Measurements from ENCODE around the gene LMF1.

The LMF1 gene

GRCh38 chr16:923184-923583 lies 47.6 kb downstream of the LMF1 start:
- TF ChIP-seq CTCF (IDR thresholded peaks at IDR 0.05; ENCODE audit: low read depth, low read length, missing control alignments): no peak
- DNase-seq (ENCODE audit: low read depth): no peak
- no peak overlapping the region for H3K4me3 ChIP-seq (ENCODE audit: low read depth, low read length)

DNA sequence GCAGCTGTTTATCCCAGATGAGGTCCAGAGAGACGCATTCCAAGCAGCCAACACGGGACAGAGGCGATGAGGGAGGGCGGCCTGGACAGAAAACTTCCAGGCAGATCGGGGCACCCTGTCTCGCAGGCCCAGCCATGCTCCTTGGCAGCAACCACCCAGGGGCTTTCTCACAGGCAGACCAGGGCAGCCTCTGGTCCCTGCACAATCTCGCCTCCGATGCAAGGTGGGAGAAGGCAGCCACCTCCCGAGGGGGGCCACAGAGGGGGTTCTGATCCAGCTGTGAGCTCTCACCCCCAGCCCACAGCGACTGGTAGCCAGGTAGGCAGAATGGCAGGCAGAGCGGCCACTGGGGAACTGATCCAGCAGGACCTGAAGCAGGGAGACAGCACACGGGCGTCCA lies 48.7 kb downstream of the LMF1 start:
- no peak for TF ChIP-seq CTCF (IDR thresholded peaks at IDR 0.05; ENCODE audit: low read depth, low read length, missing control alignments)
- no peak for DNase-seq (ENCODE audit: low read depth)
- no peak overlapping the region for H3K4me3 ChIP-seq (ENCODE audit: low read depth, low read length)

- DNase-seq (ENCODE audit: low read depth): no peak
- no peak for TF ChIP-seq CTCF (IDR thresholded peaks at IDR 0.05; ENCODE audit: low read depth, low read length, missing control alignments)
Observed at GRCh38 chr16:921321-921905, 49.4 kb downstream of the LMF1 start.

GRCh38 chr16:920717-921116 lies 50.1 kb downstream of the LMF1 start:
- no peak for TF ChIP-seq CTCF (IDR thresholded peaks at IDR 0.05; ENCODE audit: low read depth, low read length, missing control alignments)
- no peak overlapping the region for H3K4me3 ChIP-seq (ENCODE audit: low read depth, low read length)
- DNase-seq (ENCODE audit: low read depth): no peak

More at GRCh38 chr16:921321-921905, 49.4 kb downstream of the LMF1 start:
- no peak overlapping the region for H3K4me3 ChIP-seq (ENCODE audit: low read depth, low read length)

DNA sequence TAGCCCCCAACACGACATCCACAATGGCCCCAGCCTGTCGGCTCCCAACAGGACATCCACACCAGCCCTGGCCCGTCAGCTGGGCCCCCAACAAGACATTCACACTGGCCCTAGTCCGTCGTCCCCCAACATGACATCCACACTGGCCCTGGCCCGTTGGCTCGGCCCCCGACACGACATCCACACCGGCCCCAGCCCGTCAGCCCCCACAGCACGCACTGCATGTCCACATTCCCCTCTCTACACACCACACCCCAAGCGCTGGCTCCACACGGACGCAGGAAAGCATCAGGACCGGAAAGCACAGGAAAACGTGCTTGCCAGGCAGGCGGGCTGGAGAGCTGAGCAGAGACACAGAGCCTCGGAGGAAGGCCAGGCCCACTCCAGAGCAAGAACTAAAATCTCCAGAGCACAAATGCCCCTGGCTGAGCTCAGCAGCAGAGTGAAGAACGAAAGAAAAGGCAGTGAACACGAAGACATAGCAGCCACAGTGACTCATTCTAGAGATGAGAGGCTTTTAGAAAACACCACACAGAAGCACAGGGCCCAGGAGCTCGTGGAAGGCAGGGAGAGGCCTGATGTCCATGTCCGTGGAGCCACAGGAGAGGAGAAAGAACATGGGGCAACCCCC lies 50.6 kb downstream of the LMF1 start:
- no peak for TF ChIP-seq CTCF (IDR thresholded peaks at IDR 0.05; ENCODE audit: low read depth, low read length, missing control alignments)
- no peak for DNase-seq (ENCODE audit: low read depth)
- H3K4me3 ChIP-seq (ENCODE audit: low read depth, low read length): no peak overlapping the region

DNA sequence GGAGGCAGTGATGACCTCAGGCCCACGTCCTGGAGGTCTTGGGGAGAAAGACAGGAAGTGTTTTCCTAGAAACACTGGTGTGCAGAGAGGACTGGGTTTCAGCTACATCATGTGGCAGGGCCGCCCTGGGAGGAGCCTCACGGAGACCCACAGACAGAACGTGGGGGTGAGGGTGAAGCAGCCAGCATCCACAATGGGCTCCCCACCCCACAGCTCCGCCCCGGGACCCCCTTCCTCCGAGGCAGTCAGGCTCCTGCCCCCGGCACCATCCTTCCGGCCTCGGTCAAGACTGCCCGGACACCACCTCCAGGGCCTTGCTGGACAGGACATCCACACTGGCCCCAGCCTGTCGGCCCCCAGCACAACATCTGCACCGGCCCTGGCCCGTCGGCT lies 51.1 kb downstream of the LMF1 start:
- no peak for DNase-seq (ENCODE audit: low read depth)
- no peak for TF ChIP-seq CTCF (IDR thresholded peaks at IDR 0.05; ENCODE audit: low read depth, low read length, missing control alignments)
- no peak overlapping the region for H3K4me3 ChIP-seq (ENCODE audit: low read depth, low read length)

Measured in GM12864 (cell line).